GM23338 (cell line): ENCODE results near the gene KAZN.

Experiments
- CREB1 ChIP-seq: fragments of 250-450 bp; sonication (Bioruptor Pico); IDR thresholded peaks from 2 replicates; pipeline ENCODE4 v1.5.0; 2020; ENCODE audit warnings: low read depth, mild to moderate bottlenecking, moderate library complexity
- CTCF ChIP-seq, 2 experiments: fragments of 200-600 bp in 1 of 2; sonication (generic) in 1 of 2; conservative IDR thresholded peaks; 2 replicates each; pipeline versions ENCODE4 v1.5.1 to v1.6.1; 2016 to 2017; ENCODE audit warnings: antibody characterized with exemption in 2 of 2, low read depth in 2 of 2, mild to moderate bottlenecking in 2 of 2, moderate library complexity in 1 of 2
- ETS1 ChIP-seq: IDR thresholded peaks from 2 replicates; pipeline ENCODE4 v1.6.1; 2016; ENCODE audit warnings: antibody characterized with exemption
- EZH2 ChIP-seq: fragments of 200-600 bp; sonication (generic); IDR thresholded peaks from one replicate; pipeline ENCODE4 v1.8.0; 2017; ENCODE audit warnings: antibody characterized with exemption, mild to moderate bottlenecking, low read depth; ENCODE audit not compliant: unreplicated experiment
- EZH2phosphoT487 ChIP-seq: fragments of 200-600 bp; sonication (generic); IDR thresholded peaks from one replicate; pipeline ENCODE4 v1.8.1; 2018; ENCODE audit warnings: antibody characterized with exemption; ENCODE audit not compliant: unreplicated experiment
- JUNB ChIP-seq: IDR thresholded peaks from one replicate; pipeline ENCODE4 v1.6.1; 2016; ENCODE audit warnings: antibody characterized with exemption; ENCODE audit not compliant: unreplicated experiment
- POLR2AphosphoS5 ChIP-seq: IDR thresholded peaks from 2 replicates; pipeline ENCODE4 v1.6.1; 2016; ENCODE audit warnings: antibody characterized with exemption, low read depth
- REST ChIP-seq: IDR thresholded peaks from one replicate; pipeline ENCODE4 v1.6.1; 2018; ENCODE audit warnings: antibody characterized with exemption; ENCODE audit not compliant: unreplicated experiment
- STAT1 ChIP-seq: IDR thresholded peaks from one replicate; pipeline ENCODE4 v1.6.1; 2016; ENCODE audit warnings: antibody characterized with exemption; ENCODE audit not compliant: unreplicated experiment
- ZNF114 ChIP-seq: fragments of 250-450 bp; sonication (Bioruptor Pico); IDR thresholded peaks from 2 replicates; pipeline ENCODE4 v1.5.0; 2020; ENCODE audit warnings: mild to moderate bottlenecking, moderate library complexity
- ZNF331 ChIP-seq: fragments of 250-450 bp; sonication (Bioruptor Pico); IDR thresholded peaks from 2 replicates; pipeline ENCODE4 v1.5.0; 2020; ENCODE audit warnings: low read depth, mild to moderate bottlenecking, moderate library complexity
- ZNF462 ChIP-seq: fragments of 250-450 bp; sonication (Bioruptor Pico); IDR thresholded peaks from 2 replicates; pipeline ENCODE4 v1.5.0; 2020; ENCODE audit warnings: mild to moderate bottlenecking, moderate library complexity

GRCh38 chr1:14689996-14690615 lies 91.6 kb downstream of the KAZN start:
- TF ChIP-seq CREB1 (no peak), REST (no peak), EZH2 (no peak), CTCF (conservative IDR thresholded peaks at IDR 0.05; ENCODE audit: low read depth in 2 of 2) (no peak), EZH2phosphoT487 (no peak), POLR2AphosphoS5 (no peak), JUNB (no peak), ZNF331 (CRISPR knock-in tag) (no peak), ZNF462 (CRISPR knock-in tag) (no peak), ETS1 (no peak), ZNF114 (CRISPR knock-in tag) (no peak), STAT1 (no peak)
